ENCODE measurements around the gene FNBP1.

The FNBP1 gene

DNA sequence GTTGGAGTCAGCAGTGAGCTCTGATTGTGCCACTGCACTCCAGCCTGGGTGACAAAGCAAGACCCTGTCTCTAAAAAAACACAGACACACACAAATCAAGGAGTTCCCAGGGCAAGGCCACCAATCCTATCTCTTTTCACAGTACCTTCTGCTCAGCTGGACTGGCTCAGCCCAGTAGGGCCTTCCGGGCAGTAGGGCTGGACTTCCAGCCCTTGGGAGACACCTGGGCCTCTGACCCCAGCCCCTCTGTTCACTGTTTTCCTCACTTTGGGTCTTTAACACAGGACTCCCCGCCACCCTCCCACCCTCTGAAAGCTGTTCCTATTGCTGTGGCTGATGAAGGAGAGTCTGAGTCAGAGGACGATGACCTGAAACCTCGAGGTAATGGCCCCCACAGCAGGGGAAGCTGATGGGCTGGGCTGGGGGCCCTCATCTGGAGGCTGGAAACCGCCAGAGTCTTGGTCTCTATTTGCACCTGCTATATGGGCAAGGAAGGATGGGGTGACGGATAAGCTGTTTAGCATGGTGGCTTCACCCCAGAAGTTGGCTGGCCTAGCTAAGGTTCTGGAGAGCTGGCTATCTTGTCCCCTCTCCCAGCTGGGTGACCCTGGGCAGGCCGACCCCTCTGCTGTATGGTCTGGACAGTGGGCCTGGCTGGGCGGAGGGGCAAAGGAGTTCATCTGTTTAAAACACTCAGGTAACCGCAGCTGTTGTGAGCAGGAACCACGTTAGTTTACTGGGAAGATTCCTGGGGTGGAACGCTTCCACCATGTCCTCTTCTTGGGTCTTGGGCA lies 182.1 kb downstream of the FNBP1 start:
- no peak for DNase-seq (ENCODE audit: low read depth)
- no peak overlapping the region for H3K4me3 ChIP-seq (ENCODE audit: low read depth, low read length)
- TF ChIP-seq, protein P1, sequence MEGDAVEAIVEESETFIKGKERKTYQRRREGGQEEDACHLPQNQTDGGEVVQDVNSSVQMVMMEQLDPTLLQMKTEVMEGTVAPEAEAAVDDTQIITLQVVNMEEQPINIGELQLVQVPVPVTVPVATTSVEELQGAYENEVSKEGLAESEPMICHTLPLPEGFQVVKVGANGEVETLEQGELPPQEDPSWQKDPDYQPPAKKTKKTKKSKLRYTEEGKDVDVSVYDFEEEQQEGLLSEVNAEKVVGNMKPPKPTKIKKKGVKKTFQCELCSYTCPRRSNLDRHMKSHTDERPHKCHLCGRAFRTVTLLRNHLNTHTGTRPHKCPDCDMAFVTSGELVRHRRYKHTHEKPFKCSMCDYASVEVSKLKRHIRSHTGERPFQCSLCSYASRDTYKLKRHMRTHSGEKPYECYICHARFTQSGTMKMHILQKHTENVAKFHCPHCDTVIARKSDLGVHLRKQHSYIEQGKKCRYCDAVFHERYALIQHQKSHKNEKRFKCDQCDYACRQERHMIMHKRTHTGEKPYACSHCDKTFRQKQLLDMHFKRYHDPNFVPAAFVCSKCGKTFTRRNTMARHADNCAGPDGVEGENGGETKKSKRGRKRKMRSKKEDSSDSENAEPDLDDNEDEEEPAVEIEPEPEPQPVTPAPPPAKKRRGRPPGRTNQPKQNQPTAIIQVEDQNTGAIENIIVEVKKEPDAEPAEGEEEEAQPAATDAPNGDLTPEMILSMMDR (IDR thresholded peaks at IDR 0.05; ENCODE audit: low read depth, low read length, missing control alignments): no peak

DNA sequence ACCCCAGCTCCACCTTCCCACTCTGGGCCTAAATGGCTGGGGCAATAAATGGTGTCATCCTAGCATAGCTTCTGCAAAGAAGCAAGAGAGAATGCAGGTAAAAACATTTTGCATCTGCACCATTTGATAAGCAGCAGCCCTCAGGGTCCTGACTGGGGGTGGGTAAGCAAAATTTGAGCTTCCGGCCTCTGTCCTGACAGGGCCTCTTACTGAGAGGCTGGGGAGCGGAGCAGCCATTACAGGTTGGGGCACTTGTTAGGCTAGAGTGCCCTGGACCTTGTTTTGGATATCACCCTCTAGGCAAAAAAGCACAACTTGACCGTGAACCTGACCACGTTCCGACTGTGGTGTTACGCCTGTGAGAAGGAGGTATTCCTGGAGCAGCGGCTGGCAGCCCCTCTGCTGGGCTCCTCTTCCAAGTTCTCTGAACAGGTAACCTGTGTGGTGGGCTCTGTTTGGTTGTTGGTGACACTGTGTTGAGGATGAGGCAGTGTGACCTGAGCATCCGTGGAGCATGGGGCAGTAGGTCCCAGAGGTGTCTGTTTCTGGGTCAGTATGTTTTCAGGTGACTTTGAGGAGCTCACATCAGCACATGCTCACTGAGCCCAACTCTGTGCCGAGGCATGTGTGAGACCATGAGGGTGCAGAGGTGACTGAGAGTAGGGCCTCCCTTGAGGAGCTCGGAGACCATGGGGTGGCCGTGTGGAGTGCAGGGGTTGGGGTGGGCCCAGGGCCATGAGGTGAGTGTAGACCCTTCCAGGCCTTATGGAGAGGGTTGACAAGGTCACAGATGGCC lies 184.6 kb downstream of the FNBP1 start:
- H3K4me3 ChIP-seq (ENCODE audit: low read depth, low read length): no peak overlapping the region
- no peak for DNase-seq (ENCODE audit: low read depth)
- TF ChIP-seq, protein P1 (IDR thresholded peaks at IDR 0.05; ENCODE audit: low read depth, low read length, missing control alignments): no peak

DNA sequence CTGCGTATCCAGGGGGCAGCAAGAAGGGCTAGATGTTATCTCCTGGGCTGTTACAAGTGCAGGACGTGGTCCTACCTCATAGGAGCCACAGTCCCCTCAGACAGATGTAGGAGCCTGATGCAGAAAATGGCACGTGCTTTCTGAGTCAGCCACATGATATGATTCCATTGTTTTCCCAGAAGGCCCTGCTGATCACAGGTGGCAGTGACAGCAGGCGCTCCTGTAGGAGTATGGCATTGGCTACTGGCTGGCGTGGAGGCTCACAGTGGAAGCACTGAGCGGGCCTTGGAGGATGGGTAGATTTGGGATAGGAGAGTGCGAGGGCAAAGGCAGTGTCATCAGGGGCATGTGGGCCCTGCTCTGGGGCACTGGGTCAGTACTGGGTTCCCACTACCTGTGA lies 185.8 kb downstream of the FNBP1 start:
- H3K4me3 ChIP-seq (ENCODE audit: low read depth, low read length): no peak overlapping the region
- DNase-seq (ENCODE audit: low read depth): no peak
- TF ChIP-seq, protein P1 (IDR thresholded peaks at IDR 0.05; ENCODE audit: low read depth, low read length, missing control alignments): no peak

DNA sequence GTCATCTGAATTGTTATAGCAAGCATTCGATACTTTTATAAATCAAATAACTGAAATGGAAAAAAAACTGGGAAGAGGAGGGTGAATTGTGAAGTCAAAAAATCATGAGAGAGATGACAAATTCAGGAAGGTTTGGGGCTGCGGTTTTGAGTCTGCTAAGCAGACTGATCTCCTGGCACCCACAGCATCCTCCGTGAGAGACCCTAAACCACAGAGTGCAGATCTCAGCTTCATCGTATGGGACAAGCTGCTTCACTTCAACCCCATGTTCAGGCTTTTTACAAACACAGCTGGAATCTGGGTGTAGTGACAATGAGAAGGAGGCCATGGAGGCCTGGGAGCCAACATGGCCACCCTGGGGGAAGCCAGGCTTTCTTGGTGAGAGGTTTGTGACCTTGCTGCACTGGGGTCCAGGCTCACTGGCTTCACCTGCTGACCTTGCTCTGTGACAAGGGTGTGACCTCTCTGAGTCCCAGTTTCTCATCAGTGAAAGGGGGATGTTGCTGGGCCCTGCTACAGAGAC lies 188.3 kb downstream of the FNBP1 start:
- no peak overlapping the region for H3K4me3 ChIP-seq (ENCODE audit: low read depth, low read length)
- DNase-seq (ENCODE audit: low read depth): no peak
- TF ChIP-seq, protein P1 (IDR thresholded peaks at IDR 0.05; ENCODE audit: low read depth, low read length, missing control alignments): no peak

DNA sequence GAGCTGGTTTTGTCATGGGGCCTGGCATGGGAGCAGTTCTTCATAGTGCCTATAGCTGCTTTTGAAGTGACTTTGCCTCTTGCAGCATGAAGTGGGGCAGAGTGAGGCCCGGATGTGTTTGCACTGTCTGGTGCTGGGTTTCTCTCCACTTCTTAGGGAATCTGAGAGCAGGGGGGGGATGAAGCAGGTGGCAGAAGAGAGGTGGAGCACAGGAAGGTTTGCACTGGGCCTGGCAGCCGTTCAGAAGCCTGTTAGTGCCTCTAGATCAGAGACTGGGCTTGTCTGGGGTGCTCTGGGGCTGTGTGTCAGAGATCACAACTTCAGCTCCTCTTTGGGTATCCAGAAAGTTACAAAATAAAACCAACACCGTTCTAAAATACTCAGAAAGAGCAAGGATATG lies 189.4 kb downstream of the FNBP1 start:
- TF ChIP-seq, protein P1 (IDR thresholded peaks at IDR 0.05; ENCODE audit: low read depth, low read length, missing control alignments): no peak

DNA sequence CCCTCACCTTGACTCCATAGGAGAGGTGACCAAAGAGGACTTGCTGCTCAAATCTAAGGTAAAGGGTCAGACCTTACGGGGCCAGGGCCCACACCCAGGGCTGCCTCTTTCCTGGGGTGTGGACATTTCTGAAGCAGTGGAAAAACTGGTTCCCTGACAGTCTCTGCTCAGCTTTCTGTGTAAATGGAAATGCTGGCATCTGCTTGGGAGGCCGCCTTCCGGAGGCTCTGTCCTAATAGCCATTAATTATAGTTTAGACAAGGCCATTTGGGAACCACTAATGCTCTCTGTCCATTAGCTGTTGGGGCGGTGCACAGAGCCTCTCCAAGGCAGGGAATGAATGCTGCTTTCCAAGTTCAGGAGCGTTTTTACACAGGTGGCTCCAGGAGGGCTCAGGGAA lies 190.4 kb downstream of the FNBP1 start:
- no peak overlapping the region for H3K4me3 ChIP-seq (ENCODE audit: low read depth, low read length)
- no peak for DNase-seq (ENCODE audit: low read depth)
- TF ChIP-seq, protein P1 (IDR thresholded peaks at IDR 0.05; ENCODE audit: low read depth, low read length, missing control alignments): no peak

More for the DNA sequence above, 189.4 kb downstream of the FNBP1 start:
- no peak overlapping the region for H3K4me3 ChIP-seq (ENCODE audit: low read depth, low read length)
- DNase-seq (ENCODE audit: low read depth): no peak

Measured in GM12864 (cell line).